ENCODE measurements around the gene GLT1D1.

GRCh38 chr12:128863957-128864356 is 10.7 kb downstream of the GLT1D1 start:
- no peak for TF ChIP-seq MAX (IDR thresholded peaks at IDR 0.05; ENCODE audit: insufficient read depth, insufficient read length)
- no peak for TF ChIP-seq POLR2A (IDR thresholded peaks at IDR 0.05; ENCODE audit: low read depth, low read length)
- no peak for TF ChIP-seq CTCF (IDR thresholded peaks at IDR 0.05; ENCODE audit: extremely low read depth in 1 of 2, insufficient read depth in 1 of 2, low read depth in 1 of 2, low read length in 2 of 2)
- no peak for TF ChIP-seq EZH2 (IDR thresholded peaks at IDR 0.05; ENCODE audit: borderline replicate concordance, low read depth, low read length, severe bottlenecking)
- no peak for TF ChIP-seq POLR2AphosphoS5 (IDR thresholded peaks at IDR 0.05; ENCODE audit: insufficient read depth, low read depth, low read length)

Measured in endothelial cell of umbilical vein (primary cell).